RWPE2 (cell line): ENCODE results near the gene SH3D19.

Experiments used
- ATAC-seq: fragments of 200-7000 bp; cut with Tn5 transposase; 3 replicates; pipeline ENCODE4 v1.9.1; 2021; ENCODE audit warnings: low read depth
- DNase-seq: peaks from one replicate; pipeline ENCODE4 v3.0.0-alpha.2; 2020; ENCODE audit warnings: low spot score
- H3K27ac ChIP-seq: fragments of 450-650 bp; 2 replicates; pipeline ENCODE4 v1.5.1; 2017; ENCODE audit warnings: mild to moderate bottlenecking; ENCODE audit not compliant: poor library complexity, severe bottlenecking
- H3K27me3 ChIP-seq: fragments of 250-450 bp; sonication (Bioruptor Pico); 2 replicates; pipeline ENCODE4 v1.5.1; 2021; ENCODE audit warnings: mild to moderate bottlenecking, moderate library complexity; ENCODE audit not compliant: insufficient read depth, poor library complexity, severe bottlenecking
- H3K36me3 ChIP-seq: fragments of 250-450 bp; sonication (Bioruptor Pico); 2 replicates; pipeline ENCODE4 v1.5.1; 2020; ENCODE audit warnings: low read depth, mild to moderate bottlenecking, moderate library complexity
- H3K4me1 ChIP-seq: fragments of 250-450 bp; sonication (Bioruptor Pico); 2 replicates; pipeline ENCODE4 v1.5.1; 2021; ENCODE audit warnings: mild to moderate bottlenecking, moderate library complexity; ENCODE audit not compliant: insufficient read depth, poor library complexity, severe bottlenecking
- H3K4me3 ChIP-seq: fragments of 250-450 bp; sonication (Bioruptor Pico); 2 replicates; pipeline ENCODE4 v1.5.1; 2021; ENCODE audit warnings: mild to moderate bottlenecking, moderate library complexity; ENCODE audit not compliant: severe bottlenecking
- H3K9me3 ChIP-seq: fragments of 250-450 bp; sonication (Bioruptor Pico); 2 replicates; pipeline ENCODE4 v1.5.1; 2021; ENCODE audit warnings: mild to moderate bottlenecking, moderate library complexity; ENCODE audit not compliant: severe bottlenecking
- CTCF ChIP-seq: fragments of 450-650 bp; IDR thresholded peaks from one replicate; pipeline ENCODE4 v1.5.1; 2017; ENCODE audit warnings: mild to moderate bottlenecking, moderate library complexity; ENCODE audit not compliant: poor library complexity, severe bottlenecking

Gene SH3D19

DNA sequence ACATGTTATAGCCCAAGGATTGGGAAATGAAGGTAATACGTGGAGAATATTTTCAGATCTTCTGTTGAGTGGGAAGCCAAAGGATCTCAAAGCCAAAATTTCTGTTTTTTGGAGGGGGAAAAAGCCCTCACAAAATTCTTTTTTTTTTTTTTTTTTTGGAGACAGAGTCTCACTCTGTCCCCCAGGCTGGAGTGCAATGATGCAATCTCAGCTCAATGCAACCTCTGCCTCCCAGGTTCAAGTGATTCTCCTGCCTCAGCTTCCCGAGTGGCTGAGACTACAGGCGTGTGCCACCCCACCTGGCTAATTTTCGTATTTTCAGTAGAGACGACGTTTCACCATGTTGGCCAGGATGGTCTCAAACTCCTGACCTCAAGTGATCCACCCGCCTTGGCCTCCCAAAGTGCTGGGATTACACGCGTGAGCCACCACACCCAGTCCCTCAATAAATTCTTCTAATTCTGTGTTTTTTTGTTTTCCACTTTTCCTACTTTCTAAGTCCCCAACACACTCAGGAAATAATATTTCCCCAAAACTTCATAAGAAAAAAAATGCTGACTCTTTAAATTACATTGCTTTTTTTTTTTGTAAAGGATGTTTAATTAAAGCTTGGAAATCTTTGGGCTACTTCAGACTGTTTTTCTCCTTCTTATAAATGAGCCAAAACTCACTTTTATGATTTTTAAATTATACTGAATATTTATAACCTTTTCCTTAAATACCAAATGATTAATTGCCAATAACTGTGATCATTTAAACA lies 174.4 kb downstream of the SH3D19 start:
- no peak overlapping the region for H3K27ac ChIP-seq

DNA sequence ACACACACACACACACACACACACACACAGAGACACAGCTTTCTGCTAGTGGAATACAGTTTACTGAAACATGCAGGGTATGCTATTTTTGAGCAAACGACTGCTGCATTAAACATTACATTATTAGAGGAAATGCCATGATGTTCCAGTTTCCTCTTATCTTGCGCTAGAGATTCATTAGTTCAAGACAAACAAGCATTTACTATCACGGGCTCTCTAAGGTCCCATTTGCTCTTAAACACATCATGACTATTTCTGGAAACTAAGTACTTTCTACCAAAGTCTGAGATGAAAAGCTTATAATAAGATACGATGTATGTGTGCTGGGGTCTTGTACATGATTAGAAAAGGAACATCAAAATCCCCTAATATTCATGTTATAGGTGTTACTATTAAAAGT lies 177.1 kb downstream of the SH3D19 start:
- Histone ChIP-seq H3K27me3 (no peaks in the 10 kb centered on the region), H3K9me3 (no peaks in the 10 kb centered on the region), H3K4me3 (no peak overlapping the region), H3K27ac (no peak overlapping the region), H3K36me3 (peaks cover 35% of the 10 kb centered on the region), H3K4me1 (no peaks in the 10 kb centered on the region)
- no peak for TF ChIP-seq CTCF
- DNase-seq (no peak), ATAC-seq (no peak)

More for the DNA sequence above, 174.4 kb downstream of the SH3D19 start:
- no peak for ATAC-seq
- Histone ChIP-seq H3K4me1 (no peaks in the 10 kb centered on the region), H3K4me3 (no peak overlapping the region), H3K27me3 (no peaks in the 10 kb centered on the region), H3K36me3 (peaks cover 23% of the 10 kb centered on the region), H3K9me3 (no peaks in the 10 kb centered on the region)
- DNase-seq = no peak
- no peak for TF ChIP-seq CTCF

GRCh38 chr4:151147000-151147399 lies 178.4 kb downstream of the SH3D19 start:
- H3K4me3 ChIP-seq = no peak overlapping the region
- peaks cover 47% of the 10 kb centered on the region for H3K36me3 ChIP-seq
- no peak overlapping the region for H3K27ac ChIP-seq
- TF ChIP-seq CTCF = no peak
- no peaks in the 10 kb centered on the region for H3K27me3 ChIP-seq
- H3K9me3 ChIP-seq = no peaks in the 10 kb centered on the region
- H3K4me1 ChIP-seq = no peaks in the 10 kb centered on the region
- ATAC-seq (no peak), DNase-seq (no peak)

DNA sequence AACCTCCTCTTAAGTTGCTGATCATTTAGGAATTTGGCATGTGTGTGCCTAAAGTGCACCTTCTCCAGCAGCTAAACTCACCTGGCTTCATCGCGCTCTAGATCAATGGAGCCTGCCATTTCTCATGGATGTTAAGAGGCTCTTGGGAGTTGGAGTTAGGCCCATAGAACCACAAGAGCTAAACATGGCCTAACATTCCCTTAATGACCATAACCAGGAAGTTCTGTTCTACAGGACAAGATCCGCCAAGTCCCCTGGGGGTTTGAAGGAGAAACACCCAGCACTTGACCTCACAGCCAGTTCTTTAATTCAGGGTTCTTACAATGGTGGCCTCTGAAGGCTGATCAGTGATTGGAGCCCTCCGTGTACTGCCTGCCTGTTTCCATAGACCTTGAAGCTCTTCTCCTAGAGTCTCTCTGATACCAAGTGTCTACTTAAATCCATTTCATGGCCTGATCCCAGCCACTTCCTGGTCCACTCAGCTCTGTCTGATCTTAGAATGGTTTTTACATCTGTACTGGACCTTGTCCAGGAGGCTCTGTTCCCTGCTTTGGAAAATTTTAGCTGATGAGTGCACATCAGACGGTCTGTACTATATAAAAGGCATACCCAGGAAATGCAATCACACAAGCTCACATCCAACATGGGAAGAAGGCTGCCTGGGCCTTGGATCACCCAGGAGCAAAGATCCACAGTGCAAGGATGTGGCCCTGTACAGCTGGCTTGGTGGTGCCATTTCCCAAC lies 180.9 kb downstream of the SH3D19 start:
- no peak overlapping the region for H3K27ac ChIP-seq
- no peak overlapping the region for H3K4me3 ChIP-seq
- H3K36me3 ChIP-seq = peaks cover 67% of the 10 kb centered on the region
- no peaks in the 10 kb centered on the region for H3K27me3 ChIP-seq
- DNase-seq (no peak), ATAC-seq (no peak)
- H3K4me1 ChIP-seq = no peaks in the 10 kb centered on the region
- no peaks in the 10 kb centered on the region for H3K9me3 ChIP-seq
- no peak for TF ChIP-seq CTCF

DNA sequence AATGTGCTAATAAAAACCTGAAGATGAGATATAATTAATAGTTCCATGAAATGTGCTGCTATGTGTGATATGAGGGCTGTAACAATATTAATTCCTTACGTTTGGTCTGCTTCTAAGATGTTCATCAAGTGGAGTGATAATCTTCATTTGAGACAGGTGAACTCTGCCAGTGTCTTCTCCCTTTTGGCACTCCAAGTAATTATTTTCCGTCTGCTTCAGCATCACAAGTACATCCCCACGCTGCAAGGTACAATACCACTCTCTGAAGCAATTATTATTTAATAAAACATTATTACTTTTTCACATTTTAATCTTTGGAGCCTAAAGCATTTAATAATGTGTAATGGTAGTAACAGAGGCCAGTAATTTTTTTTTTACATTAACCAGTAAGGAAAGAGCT lies 181.6 kb downstream of the SH3D19 start:
- Histone ChIP-seq H3K9me3 (no peaks in the 10 kb centered on the region), H3K27me3 (no peaks in the 10 kb centered on the region), H3K36me3 (peaks cover 67% of the 10 kb centered on the region), H3K27ac (no peak overlapping the region), H3K4me1 (no peaks in the 10 kb centered on the region), H3K4me3 (no peak overlapping the region)
- DNase-seq (no peak), ATAC-seq (no peak)
- TF ChIP-seq CTCF = no peak
